CD4-positive, alpha-beta T cell (primary cell): Measurements from ENCODE around the gene SPIRE2. TPM values are rescaled to one million over a fixed set of nuclear protein-coding genes. Genes with fewer than 3 reads are reported as not detected.
"Not testable (repeated sequence)": the region's sequence is repeated elsewhere in the genome, so short reads cannot be mapped to it uniquely, and the experiment has no call there.

Experiments
- ATAC-seq: fragments of 200-7000 bp; cut with Tn5 transposase; one replicate; pipeline ENCODE4 v1.10.0; 2022; ENCODE audit warnings: mild to moderate bottlenecking; ENCODE audit not compliant: poor library complexity
- CTCF ChIA-PET: fragments of 350-600 bp; sonication (Branson Sonifier 250); formaldehyde crosslinking; loops from one replicate; lab custom pipeline; 2021; ENCODE audit warnings: antibody characterized with exemption, inconsistent platforms; lab: Charles Lee
- POLR2A ChIA-PET: fragments of 350-600 bp; sonication (Branson Sonifier 250); formaldehyde crosslinking; loops from one replicate; lab custom pipeline; 2021; ENCODE audit warnings: antibody characterized with exemption, inconsistent platforms; lab: Charles Lee
- DNase-seq, 14 experiments: peaks; one replicate each; pipeline ENCODE4 v3.0.0-alpha.2; 2013 to 2020; ENCODE audit warnings: mixed read lengths in 2 of 14
- H3K27ac ChIP-seq, 2 donors: one replicate each; pipeline versions ENCODE4 v1.5.1 to v1.7.0; 2013; ENCODE audit warnings: low read length in 2 of 2, low read depth in 1 of 2, mild to moderate bottlenecking in 1 of 2
- H3K27me3 ChIP-seq, 2 experiments: 1 replicate in 1 of 2; 2 replicates in 1 of 2; pipeline versions ENCODE4 v1.6.1 to v1.7.0; 2013; ENCODE audit warnings: low read length in 2 of 2, control low read depth in 1 of 2, mild to moderate bottlenecking in 1 of 2, moderate library complexity in 1 of 2; ENCODE audit not compliant: insufficient read depth in 2 of 2, control insufficient read depth in 1 of 2
- H3K36me3 ChIP-seq: one replicate; pipeline ENCODE4 v1.6.1; 2013; ENCODE audit warnings: low read length, control low read depth; ENCODE audit not compliant: insufficient read depth
- H3K4me1 ChIP-seq: one replicate; pipeline ENCODE4 v1.6.1; 2013; ENCODE audit warnings: low read length, control low read depth; ENCODE audit not compliant: insufficient read depth
- H3K4me3 ChIP-seq: one replicate; pipeline ENCODE4 v1.5.1; 2013; ENCODE audit warnings: mild to moderate bottlenecking, low read length, moderate library complexity
- H3K9me3 ChIP-seq, 2 experiments: 1 replicate in 1 of 2; 2 replicates in 1 of 2; pipeline versions ENCODE4 v1.6.1 to v1.7.0; 2013; ENCODE audit warnings: low read length in 2 of 2, mild to moderate bottlenecking in 2 of 2, control low read depth in 1 of 2, moderate library complexity in 1 of 2; ENCODE audit not compliant: control insufficient read depth in 1 of 2, insufficient read depth in 1 of 2
- H3K27ac Mint-ChIP-seq: one replicate; pipeline ENCODE4 v1.8.0; 2020; ENCODE audit warnings: mixed read lengths
- H3K27me3 Mint-ChIP-seq: one replicate; pipeline ENCODE4 v1.8.0; 2021; ENCODE audit warnings: mixed read lengths
- H3K36me3 Mint-ChIP-seq: one replicate; pipeline ENCODE4 v1.8.0; 2021; ENCODE audit warnings: low read depth, mixed read lengths
- H3K4me1 Mint-ChIP-seq: one replicate; pipeline ENCODE4 v1.8.0; 2021; ENCODE audit warnings: low read depth, mixed read lengths
- H3K4me3 Mint-ChIP-seq: one replicate; pipeline ENCODE4 v1.8.0; 2020; ENCODE audit warnings: mild to moderate bottlenecking, mixed read lengths
- H3K9me3 Mint-ChIP-seq: one replicate; pipeline ENCODE4 v1.8.0; 2020; ENCODE audit warnings: mixed read lengths
- CTCF ChIP-seq: fragments of 200-600 bp; IDR thresholded peaks from one replicate; pipeline ENCODE4 v1.8.0; 2022; ENCODE audit warnings: antibody characterized with exemption, mild to moderate bottlenecking
- intact Hi-C, 2 experiments: fragments of 100-400 bp; cut with DNase I in 1 of 2; cut with micrococcal nuclease in 1 of 2; formaldehyde crosslinking; loops; one replicate each; pipeline versions ENCODE4 v1.15.1 to v1.9.0; 2023 to 2025; cut with DNase I, micrococcal nuclease
- total RNA-seq, 174 experiments: library from RNA in 2 of 174; stranded (reverse) in 2 of 174; gene quantifications; one replicate each; pipeline ENCODE4 v1.2.3 and lab custom pipeline; 2021 to 2026

Gene SPIRE2
- total RNA-seq, 2 experiments from 2014 or later, result 1.1 TPM

GRCh38 chr16:89912143-89912542, 83.9 kb downstream of the SPIRE2 start:
- H3K27ac Mint-ChIP-seq, result no peak overlapping the region
- no peak for TF ChIP-seq CTCF
- Histone ChIP-seq H3K27me3 (no peaks in the 10 kb centered on the region), H3K4me1 (peaks cover 26% of the 10 kb centered on the region), H3K4me3 (no peak overlapping the region), H3K9me3 (no peaks in the 10 kb centered on the region), H3K27ac (no peak overlapping the region), H3K36me3 (peaks cover 23% of the 10 kb centered on the region)
- ATAC-seq (no peak), DNase-seq (no peak)
- H3K4me3 Mint-ChIP-seq, result no peak overlapping the region
- no peaks in the 10 kb centered on the region for H3K9me3 Mint-ChIP-seq
- no peaks in the 10 kb centered on the region for H3K27me3 Mint-ChIP-seq
- H3K36me3 Mint-ChIP-seq, result peaks cover 22% of the 10 kb centered on the region
- ChIA-PET CTCF (interaction anchor here (0.7 kb wide), 1 partner anchor 11 kb away, joined by 3 read pairs; the partner anchor contains the start of gene TUBB3), POLR2A (interaction anchor here (0.6 kb wide), 1 partner anchor 566 kb away, joined by 3 read pairs; no protein-coding TSS in a partner anchor)
- H3K4me1 Mint-ChIP-seq, result peaks cover 3% of the 10 kb centered on the region
- intact Hi-C loops, result no loop called here

- no peak overlapping the region for H3K4me3 ChIP-seq
- Mint-ChIP-seq H3K4me3 (no peak overlapping the region), H3K9me3 (no peaks in the 10 kb centered on the region), H3K4me1 (peaks cover 5% of the 10 kb centered on the region), H3K27ac (no peak overlapping the region), H3K27me3 (no peaks in the 10 kb centered on the region), H3K36me3 (peaks cover 22% of the 10 kb centered on the region)
- ChIA-PET CTCF (no interaction called here), POLR2A (no interaction called here)
- H3K27me3 ChIP-seq, result no peaks in the 10 kb centered on the region
- intact Hi-C loops, result no loop called here
- H3K27ac ChIP-seq, result no peak overlapping the region
- no peak for TF ChIP-seq CTCF
- no peak for ATAC-seq
- peaks cover 22% of the 10 kb centered on the region for H3K36me3 ChIP-seq
- peaks cover 31% of the 10 kb centered on the region for H3K4me1 ChIP-seq
- no peak for DNase-seq
- H3K9me3 ChIP-seq, result no peaks in the 10 kb centered on the region
These were observed 84.4 kb downstream of the SPIRE2 start for GRCh38 chr16:89912627-89913026.

GRCh38 chr16:89913408-89914387, 85.4 kb downstream of the SPIRE2 start:
- H3K9me3 Mint-ChIP-seq, result no peaks in the 10 kb centered on the region
- intact Hi-C loops, result no loop called here
- no peak for TF ChIP-seq CTCF
- H3K27me3 ChIP-seq, result peaks cover 0 to 3% of the 10 kb centered on the region in 2 experiments
- POLR2A ChIA-PET, result no interaction called here
- H3K4me3 Mint-ChIP-seq, result no peak overlapping the region
- peaks cover 21% of the 10 kb centered on the region for H3K36me3 Mint-ChIP-seq
- DNase-seq (no peak), ATAC-seq (no peak)
- H3K27me3 Mint-ChIP-seq, result no peaks in the 10 kb centered on the region
- peaks cover 17% of the 10 kb centered on the region for H3K36me3 ChIP-seq
- CTCF ChIA-PET, result no interaction called here
- no peak overlapping the region for H3K27ac Mint-ChIP-seq
- peaks cover 41% of the 10 kb centered on the region for H3K4me1 ChIP-seq
- H3K4me3 ChIP-seq, result no peak overlapping the region
- H3K27ac ChIP-seq, result no peak overlapping the region
- H3K9me3 ChIP-seq, result peaks cover 0 to 4% of the 10 kb centered on the region in 2 experiments
- H3K4me1 Mint-ChIP-seq, result peaks cover 13% of the 10 kb centered on the region

- H3K27ac ChIP-seq, ATAC-seq, H3K4me3 ChIP-seq, H3K27me3 ChIP-seq, H3K27me3 Mint-ChIP-seq, DNase-seq, intact Hi-C loops, H3K9me3 Mint-ChIP-seq, H3K9me3 ChIP-seq, H3K27ac Mint-ChIP-seq, POLR2A ChIA-PET, H3K4me3 Mint-ChIP-seq, CTCF ChIA-PET: not testable (repeated sequence)
- Mint-ChIP-seq H3K36me3 (peaks cover 13% of the 10 kb centered on the region), H3K4me1 (peaks cover 16% of the 10 kb centered on the region)
- peaks cover 14% of the 10 kb centered on the region for H3K36me3 ChIP-seq
- peaks cover 50% of the 10 kb centered on the region for H3K4me1 ChIP-seq
These were observed 86.5 kb downstream of the SPIRE2 start for GRCh38 chr16:89914642-89915285.
